HL-60 (cell line): ENCODE measurements around the gene USP13.

ENCODE experiments used
- CTCF ChIP-seq: IDR thresholded peaks from one replicate; pipeline ENCODE4 v1.5.1; 2011; ENCODE audit warnings: low read length, control low read depth, inconsistent platforms; ENCODE audit not compliant: insufficient read depth
- POLR2AphosphoS5 ChIP-seq: IDR thresholded peaks from 2 replicates; pipeline ENCODE4 v1.6.1; 2012; ENCODE audit warnings: low read depth

GRCh38 chr3:179743913-179744312 is 91.1 kb downstream of the USP13 start:
- TF ChIP-seq CTCF = no peak
- no peak for TF ChIP-seq POLR2AphosphoS5
